Tibial nerve (tissue), 4 donors: ENCODE measurements around the gene MAMDC2. TPM values are rescaled to one million over a fixed set of nuclear protein-coding genes. Genes with fewer than 3 reads are reported as not detected.

Source experiments
- DNase-seq, 2 donors: peaks; one replicate each; pipeline ENCODE4 v3.0.0-alpha.2; 2019; ENCODE audit warnings: low spot score in 2 of 2
- H3K27ac ChIP-seq, 4 donors: fragments of 200-600 bp; sonication (generic) in 3 of 4; one replicate each; pipeline ENCODE4 v1.5.1; 2017 to 2019; ENCODE audit warnings: mild to moderate bottlenecking in 1 of 4
- H3K27me3 ChIP-seq, 2 donors: fragments of 200-600 bp; sonication (generic) in 1 of 2; one replicate each; pipeline versions ENCODE4 v1.5.1 to v1.6.0; 2017 to 2019
- H3K36me3 ChIP-seq, 3 donors: fragments of 200-600 bp; sonication (generic); one replicate each; pipeline ENCODE4 v1.5.1; 2018 to 2019
- H3K4me1 ChIP-seq, 4 donors: fragments of 200-600 bp; sonication (generic) in 3 of 4; one replicate each; pipeline ENCODE4 v1.5.1; 2017 to 2019
- H3K4me3 ChIP-seq, 4 donors: fragments of 200-600 bp; sonication (generic) in 3 of 4; one replicate each; pipeline ENCODE4 v1.5.1; 2017 to 2019; ENCODE audit warnings: mild to moderate bottlenecking in 1 of 4, moderate library complexity in 1 of 4
- H3K9me3 ChIP-seq, 4 donors: fragments of 200-600 bp; sonication (generic) in 3 of 4; one replicate each; pipeline ENCODE4 v1.5.1; 2017 to 2019
- EP300 ChIP-seq, 2 donors: sonication (generic); formaldehyde crosslinking; IDR thresholded peaks; one replicate each; pipeline ENCODE4 v1.6.1; 2017; ENCODE audit warnings: antibody characterized with exemption in 2 of 2, mild to moderate bottlenecking in 1 of 2
- POLR2A ChIP-seq, 2 donors: fragments of 450-650 bp; IDR thresholded peaks; one replicate each; pipeline ENCODE4 v1.6.1; 2017; ENCODE audit warnings: antibody characterized with exemption in 2 of 2, mild to moderate bottlenecking in 2 of 2, moderate library complexity in 2 of 2
- WGBS, 2 donors: methylation state at CpG; one replicate each; pipeline ENCODE4 v1.1.5; 2018; 5-methylcytosine and 5-hydroxymethylcytosine counted together
- total RNA-seq, 4 donors: library from RNA; depleted of rRNA; stranded (reverse); fragments of >200 nt; gene quantifications; one replicate each; pipeline ENCODE4 v1.1.0, GENCODE V29; 2016
- TF ChIP-seq, protein P1 (sequence below), 5 experiments: fragments of 200-600 bp in 3 of 5; fragments of 450-650 bp in 2 of 5; sonication (generic) in 3 of 5; IDR thresholded peaks; one replicate each; pipeline ENCODE4 v1.5.1; 2016 to 2019; ENCODE audit warnings: antibody characterized with exemption in 5 of 5, mild to moderate bottlenecking in 3 of 5, moderate library complexity in 2 of 5

MAMDC2 gene, protein sequence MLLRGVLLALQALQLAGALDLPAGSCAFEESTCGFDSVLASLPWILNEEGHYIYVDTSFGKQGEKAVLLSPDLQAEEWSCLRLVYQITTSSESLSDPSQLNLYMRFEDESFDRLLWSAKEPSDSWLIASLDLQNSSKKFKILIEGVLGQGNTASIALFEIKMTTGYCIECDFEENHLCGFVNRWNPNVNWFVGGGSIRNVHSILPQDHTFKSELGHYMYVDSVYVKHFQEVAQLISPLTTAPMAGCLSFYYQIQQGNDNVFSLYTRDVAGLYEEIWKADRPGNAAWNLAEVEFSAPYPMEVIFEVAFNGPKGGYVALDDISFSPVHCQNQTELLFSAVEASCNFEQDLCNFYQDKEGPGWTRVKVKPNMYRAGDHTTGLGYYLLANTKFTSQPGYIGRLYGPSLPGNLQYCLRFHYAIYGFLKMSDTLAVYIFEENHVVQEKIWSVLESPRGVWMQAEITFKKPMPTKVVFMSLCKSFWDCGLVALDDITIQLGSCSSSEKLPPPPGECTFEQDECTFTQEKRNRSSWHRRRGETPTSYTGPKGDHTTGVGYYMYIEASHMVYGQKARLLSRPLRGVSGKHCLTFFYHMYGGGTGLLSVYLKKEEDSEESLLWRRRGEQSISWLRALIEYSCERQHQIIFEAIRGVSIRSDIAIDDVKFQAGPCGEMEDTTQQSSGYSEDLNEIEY
- 10 to 100 TPM; 24.9 to 75.9 (median 60.8) TPM for total RNA-seq

- peak; percentile 51 to 54 for DNase-seq
- Histone ChIP-seq H3K9me3 (no peaks in the 10 kb centered on the region), H3K27ac (peak within 1 kb of the TSS; percentile 56 to 90 (median 79)), H3K27me3 (no peaks in the 10 kb centered on the region), H3K36me3 (no peaks in the 10 kb centered on the region), H3K4me3 (peak within 1 kb of the TSS; percentile 53 to 82 (median 62)), H3K4me1 (peaks cover 0 to 66% (median 25%) of the 10 kb centered on the region in 4 donors)
- TF ChIP-seq EP300 (IDR thresholded peaks at IDR 0.05) (peak in 1 of 2 donors; percentile 75), POLR2A (IDR thresholded peaks at IDR 0.05) (peak in 1 of 2 donors; percentile 50)
- TF ChIP-seq, protein P1, sequence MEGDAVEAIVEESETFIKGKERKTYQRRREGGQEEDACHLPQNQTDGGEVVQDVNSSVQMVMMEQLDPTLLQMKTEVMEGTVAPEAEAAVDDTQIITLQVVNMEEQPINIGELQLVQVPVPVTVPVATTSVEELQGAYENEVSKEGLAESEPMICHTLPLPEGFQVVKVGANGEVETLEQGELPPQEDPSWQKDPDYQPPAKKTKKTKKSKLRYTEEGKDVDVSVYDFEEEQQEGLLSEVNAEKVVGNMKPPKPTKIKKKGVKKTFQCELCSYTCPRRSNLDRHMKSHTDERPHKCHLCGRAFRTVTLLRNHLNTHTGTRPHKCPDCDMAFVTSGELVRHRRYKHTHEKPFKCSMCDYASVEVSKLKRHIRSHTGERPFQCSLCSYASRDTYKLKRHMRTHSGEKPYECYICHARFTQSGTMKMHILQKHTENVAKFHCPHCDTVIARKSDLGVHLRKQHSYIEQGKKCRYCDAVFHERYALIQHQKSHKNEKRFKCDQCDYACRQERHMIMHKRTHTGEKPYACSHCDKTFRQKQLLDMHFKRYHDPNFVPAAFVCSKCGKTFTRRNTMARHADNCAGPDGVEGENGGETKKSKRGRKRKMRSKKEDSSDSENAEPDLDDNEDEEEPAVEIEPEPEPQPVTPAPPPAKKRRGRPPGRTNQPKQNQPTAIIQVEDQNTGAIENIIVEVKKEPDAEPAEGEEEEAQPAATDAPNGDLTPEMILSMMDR (IDR thresholded peaks at IDR 0.05), result no peak
- 0 to 2% methylated on average over 40 to 50 of the region's 55 CpGs for WGBS, 2 donors
These were observed at the start of gene MAMDC2 for GRCh38 chr9:70043689-70044489. Gene MAMDC2 (plus strand): TSS chr9:70043848. CDS start chr9:70044198, 350 bp downstream.

GRCh38 chr9:69995846-69996245 lies 47.8 kb upstream of the MAMDC2 start:
- DNase-seq, result no peak
- H3K27me3 ChIP-seq, result no peaks in the 10 kb centered on the region
- TF ChIP-seq, protein P1 (IDR thresholded peaks at IDR 0.05), result no peak
- TF ChIP-seq POLR2A (IDR thresholded peaks at IDR 0.05), result no peak
- no peak for TF ChIP-seq EP300 (IDR thresholded peaks at IDR 0.05)
- peak overlapping the region; percentile 3 to 87 (median 64) for H3K27ac ChIP-seq
- 90 to 94% methylated on average over 1 of the region's 1 CpG for WGBS, 2 donors
- peaks cover 0 to 59% (median 15%) of the 10 kb centered on the region in 4 donors for H3K4me1 ChIP-seq
- no peaks in the 10 kb centered on the region for H3K36me3 ChIP-seq
- no peaks in the 10 kb centered on the region for H3K9me3 ChIP-seq
- no peak overlapping the region for H3K4me3 ChIP-seq

GRCh38 chr9:69996967-69997366 lies 46.7 kb upstream of the MAMDC2 start:
- H3K27ac ChIP-seq, result peak overlapping the region; percentile 48 to 87 (median 78)

DNA sequence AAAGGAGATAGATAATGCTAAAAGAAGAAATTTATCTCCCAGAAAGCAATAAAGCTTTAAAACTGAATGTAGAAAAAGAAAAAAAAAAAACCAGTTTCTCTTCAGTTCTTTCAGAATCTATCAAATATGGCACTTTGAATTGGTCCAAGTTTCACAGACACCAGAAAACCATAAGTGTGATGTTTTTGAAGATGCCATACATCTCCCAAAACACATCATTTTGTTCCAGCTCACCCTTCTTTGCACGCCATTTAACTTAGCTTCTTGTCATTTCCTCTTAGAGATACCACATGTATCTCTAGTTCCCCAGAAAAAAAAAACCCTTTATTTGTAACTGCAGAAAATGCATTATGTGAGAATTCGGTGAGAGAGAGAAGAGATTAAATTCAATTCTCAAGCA lies 46.1 kb upstream of the MAMDC2 start:
- WGBS, 2 donors, result 81 to 86% methylated on average over 2 of the region's 2 CpGs

More at GRCh38 chr9:69996967-69997366, 46.7 kb upstream of the MAMDC2 start:
- Histone ChIP-seq H3K4me3 (no peak overlapping the region), H3K27me3 (no peaks in the 10 kb centered on the region), H3K9me3 (no peaks in the 10 kb centered on the region), H3K4me1 (peaks cover 0 to 59% (median 15%) of the 10 kb centered on the region in 4 donors), H3K36me3 (no peaks in the 10 kb centered on the region)
- TF ChIP-seq, protein P1 (IDR thresholded peaks at IDR 0.05), result no peak
- peak; percentile 89 to 93 for TF ChIP-seq EP300 (IDR thresholded peaks at IDR 0.05)
- 13 to 35% methylated on average over 2 of the region's 2 CpGs for WGBS, 2 donors
- peak in 1 of 2 donors; percentile 40 for DNase-seq

More for the DNA sequence above, 46.1 kb upstream of the MAMDC2 start:
- DNase-seq, result no peak
- Histone ChIP-seq H3K4me1 (peaks cover 0 to 59% (median 15%) of the 10 kb centered on the region in 4 donors), H3K4me3 (no peak overlapping the region), H3K27ac (peak overlapping the region; percentile 48 to 87 (median 78)), H3K36me3 (no peaks in the 10 kb centered on the region), H3K9me3 (no peaks in the 10 kb centered on the region), H3K27me3 (no peaks in the 10 kb centered on the region)
- TF ChIP-seq EP300 (IDR thresholded peaks at IDR 0.05), result no peak
- TF ChIP-seq, protein P1 (IDR thresholded peaks at IDR 0.05), result no peak
- TF ChIP-seq POLR2A (IDR thresholded peaks at IDR 0.05), result no peak
